Endothelial cell of umbilical vein (primary cell): Measurements from ENCODE around the gene PNLDC1.

ENCODE experiments used
- CTCF ChIP-seq, 2 donors: IDR thresholded peaks; 1 replicate in 1 of 2; 2 replicates in 1 of 2; pipeline ENCODE4 v1.5.1; 2011; ENCODE audit warnings: low read length in 2 of 2, mild to moderate bottlenecking in 2 of 2, moderate library complexity in 2 of 2, control low read depth in 1 of 2, inconsistent platforms in 1 of 2, low read depth in 1 of 2; ENCODE audit not compliant: insufficient read depth in 1 of 2; ENCODE audit errors: extremely low read depth in 1 of 2
- MAX ChIP-seq: IDR thresholded peaks from 2 replicates; pipeline ENCODE4 v1.6.1; 2011; ENCODE audit not compliant: insufficient read depth, insufficient read length
- MYC ChIP-seq: IDR thresholded peaks from one replicate; pipeline ENCODE4 v1.6.1; 2011; ENCODE audit warnings: mild to moderate bottlenecking, low read depth, low read length
- POLR2AphosphoS5 ChIP-seq: IDR thresholded peaks from 2 replicates; pipeline ENCODE4 v1.6.1; 2012; ENCODE audit warnings: low read depth, mild to moderate bottlenecking, control low read depth, low read length, moderate library complexity; ENCODE audit not compliant: insufficient read depth

GRCh38 chr6:159801935-159802334 lies 1.9 kb downstream of the PNLDC1 start:
- TF ChIP-seq MYC (no peak), CTCF (IDR thresholded peaks at IDR 0.05; ENCODE audit: extremely low read depth in 1 of 2, insufficient read depth in 1 of 2, low read depth in 1 of 2, low read length in 2 of 2) (no peak), MAX (no peak), POLR2AphosphoS5 (no peak)
